ENCODE results near the gene NMUR2.

DNA sequence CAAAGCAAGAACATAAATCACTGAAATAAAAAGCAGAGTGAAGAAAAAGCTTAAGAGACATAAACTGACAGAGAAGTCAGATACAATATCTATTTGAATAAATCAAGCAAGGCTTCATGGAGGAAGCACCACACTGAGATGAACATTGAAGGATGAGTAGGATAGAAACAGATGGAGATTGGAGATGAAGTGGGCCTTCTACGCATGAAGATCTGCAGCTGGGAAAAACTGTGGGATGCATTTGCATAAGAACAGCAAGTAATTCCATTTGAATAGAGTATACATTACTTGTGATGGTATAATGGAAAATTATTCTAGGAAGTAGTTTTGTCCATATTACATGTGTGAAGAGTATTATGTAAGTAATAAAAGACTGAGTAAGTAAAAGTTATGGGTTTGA lies 16.5 kb downstream of the NMUR2 start:
- TF ChIP-seq, protein P1, sequence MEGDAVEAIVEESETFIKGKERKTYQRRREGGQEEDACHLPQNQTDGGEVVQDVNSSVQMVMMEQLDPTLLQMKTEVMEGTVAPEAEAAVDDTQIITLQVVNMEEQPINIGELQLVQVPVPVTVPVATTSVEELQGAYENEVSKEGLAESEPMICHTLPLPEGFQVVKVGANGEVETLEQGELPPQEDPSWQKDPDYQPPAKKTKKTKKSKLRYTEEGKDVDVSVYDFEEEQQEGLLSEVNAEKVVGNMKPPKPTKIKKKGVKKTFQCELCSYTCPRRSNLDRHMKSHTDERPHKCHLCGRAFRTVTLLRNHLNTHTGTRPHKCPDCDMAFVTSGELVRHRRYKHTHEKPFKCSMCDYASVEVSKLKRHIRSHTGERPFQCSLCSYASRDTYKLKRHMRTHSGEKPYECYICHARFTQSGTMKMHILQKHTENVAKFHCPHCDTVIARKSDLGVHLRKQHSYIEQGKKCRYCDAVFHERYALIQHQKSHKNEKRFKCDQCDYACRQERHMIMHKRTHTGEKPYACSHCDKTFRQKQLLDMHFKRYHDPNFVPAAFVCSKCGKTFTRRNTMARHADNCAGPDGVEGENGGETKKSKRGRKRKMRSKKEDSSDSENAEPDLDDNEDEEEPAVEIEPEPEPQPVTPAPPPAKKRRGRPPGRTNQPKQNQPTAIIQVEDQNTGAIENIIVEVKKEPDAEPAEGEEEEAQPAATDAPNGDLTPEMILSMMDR (conservative IDR thresholded peaks at IDR 0.05; ENCODE audit: low read depth, low read length): no peak
- TF ChIP-seq EZH2 (IDR thresholded peaks at IDR 0.05; ENCODE audit: borderline replicate concordance, low read depth, low read length, poor library complexity, severe bottlenecking): no peak
